Erythroblast (primary cell): Measurements from ENCODE around the gene TENM3.

Experiments
- GATA1 ChIP-seq: IDR thresholded peaks from 2 replicates; pipeline ENCODE4 v1.6.1; 2011; ENCODE audit warnings: low read depth, mild to moderate bottlenecking, control low read depth, low read length, moderate library complexity
- POLR2A ChIP-seq: IDR thresholded peaks from 2 replicates; pipeline ENCODE4 v1.6.1; 2011; ENCODE audit warnings: mild to moderate bottlenecking, low read length

DNA sequence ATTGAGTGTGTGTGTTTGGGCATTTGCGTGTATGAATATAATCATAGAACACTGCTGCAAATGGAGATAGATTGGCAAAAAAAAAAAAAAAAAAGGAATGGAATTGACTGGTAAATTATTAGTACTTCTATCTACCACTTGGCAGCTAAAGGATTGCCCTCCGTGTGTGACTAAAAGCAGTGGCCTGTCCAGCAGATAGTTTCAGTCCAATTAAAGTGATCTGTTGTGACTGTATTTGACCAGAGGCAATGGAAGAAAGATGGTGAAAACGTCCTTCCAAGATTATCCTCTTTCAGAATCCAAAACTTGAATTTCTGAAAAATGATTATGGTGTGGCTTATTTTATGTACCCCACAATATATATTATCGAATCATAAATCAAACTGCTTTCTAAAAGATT, 19.5 kb upstream of the TENM3 start:
- TF ChIP-seq POLR2A (no peak), GATA1 (no peak)
